Lung (tissue), 12 donors: ENCODE data around the gene PRRT2. TPM values are rescaled to one million over a fixed set of nuclear protein-coding genes. Genes with fewer than 3 reads are reported as not detected.
A peak's percentile ranks its signal among the peaks of the same experiment; 100 is the strongest.

Experiments
- ATAC-seq: fragments of 200-7000 bp; cut with Tn5 transposase; one replicate; pipeline ENCODE4 v1.9.1; 2020; ENCODE audit warnings: moderate number of reproducible peaks; ENCODE audit not compliant: insufficient read depth, low FRiP score
- DNase-seq, 3 donors: peaks; one replicate each; pipeline ENCODE4 v3.0.0-alpha.2; 2013 to 2017
- H3K27ac ChIP-seq, 2 donors: one replicate each; pipeline ENCODE4 v1.5.1; 2013; ENCODE audit warnings: mild to moderate bottlenecking in 2 of 2, moderate library complexity in 2 of 2, control low read depth in 1 of 2, inconsistent platforms in 1 of 2, low read depth in 1 of 2, low read length in 1 of 2
- H3K27me3 ChIP-seq, 3 donors: one replicate each; pipeline ENCODE4 v1.5.1; 2013; ENCODE audit warnings: low read length in 2 of 3; ENCODE audit not compliant: control insufficient read depth in 3 of 3, insufficient read depth in 3 of 3
- H3K36me3 ChIP-seq, 4 donors: one replicate each; pipeline ENCODE4 v1.5.1; 2013; ENCODE audit warnings: low read length in 4 of 4, mild to moderate bottlenecking in 1 of 4, moderate library complexity in 1 of 4; ENCODE audit not compliant: control insufficient read depth in 4 of 4, insufficient read depth in 4 of 4
- H3K4me1 ChIP-seq, 5 donors: one replicate each; pipeline ENCODE4 v1.5.1; 2013; ENCODE audit warnings: low read length in 5 of 5, mild to moderate bottlenecking in 2 of 5, moderate library complexity in 1 of 5; ENCODE audit not compliant: control insufficient read depth in 5 of 5, insufficient read depth in 5 of 5
- H3K4me3 ChIP-seq: one replicate; pipeline ENCODE4 v1.5.1; 2013; ENCODE audit warnings: mild to moderate bottlenecking, control low read depth, moderate library complexity
- H3K9ac ChIP-seq, 2 donors: one replicate each; pipeline ENCODE4 v1.5.1; 2013; ENCODE audit warnings: low read length in 2 of 2, control low read depth in 1 of 2; ENCODE audit not compliant: insufficient read depth in 1 of 2
- H3K9me3 ChIP-seq, 4 donors: one replicate each; pipeline ENCODE4 v1.5.1; 2013; ENCODE audit warnings: low read length in 3 of 4, mild to moderate bottlenecking in 1 of 4, moderate library complexity in 1 of 4; ENCODE audit not compliant: control insufficient read depth in 4 of 4, insufficient read depth in 3 of 4
- CTCF ChIP-seq: IDR thresholded peaks from 2 replicates; pipeline ENCODE4 v1.5.1; 2012; ENCODE audit warnings: mild to moderate bottlenecking; ENCODE audit errors: control extremely low read depth, extremely low read depth
- WGBS, 2 donors: extraction: QIAGEN DNeasy Blood & Tissue Kit; methylation state at CpG; one replicate each; pipeline ENCODE4 v1.1.7; 2013; 5-methylcytosine and 5-hydroxymethylcytosine counted together
- polyA plus RNA-seq, 2 donors: library from polyadenylated mRNA; stranded (reverse); fragments of 200-250 nt; gene quantifications; one replicate each; pipeline ENCODE4 v1.2.1, GENCODE V29; 2013
- total RNA-seq, 2 donors: library from RNA; depleted of rRNA in 1 of 2; stranded (reverse); fragments of >200 nt in 1 of 2; gene quantifications; one replicate each; pipeline ENCODE4 v1.2.1, GENCODE V29; 2014 to 2021
- donor health status: control.
- donor health status: control.
- donor health status: Bipolar disorder and iron deficiency.
- donor health status: healthy.
- donor health status: DM: yes; HTN: yes; CAD: no.

The PRRT2 gene
- total and polyA plus RNA-seq, 4 donors, result 0.49 to 6.5 (median 1.5) TPM

GRCh38 chr16:29821643-29822115, 9.7 kb downstream of the PRRT2 start:
- Histone ChIP-seq H3K4me1 (peaks cover 5 to 38% (median 19%) of the 10 kb centered on the region in 5 donors), H3K36me3 (peaks cover 0 to 16% (median 12%) of the 10 kb centered on the region in 4 donors), H3K27ac (peak overlapping the region; percentile 66 to 81), H3K9ac (peak overlapping the region in 1 of 2 donors; percentile 47), H3K9me3 (no peaks in the 10 kb centered on the region), H3K4me3 (peak overlapping the region; percentile 80), H3K27me3 (no peaks in the 10 kb centered on the region)
- peak; percentile 56 for ATAC-seq
- WGBS, 2 donors, result 37 to 68% methylated on average over 7 of the region's 7 CpGs
- peak in 1 of 3 donors; percentile 63 for DNase-seq
- no peak for TF ChIP-seq CTCF

DNA sequence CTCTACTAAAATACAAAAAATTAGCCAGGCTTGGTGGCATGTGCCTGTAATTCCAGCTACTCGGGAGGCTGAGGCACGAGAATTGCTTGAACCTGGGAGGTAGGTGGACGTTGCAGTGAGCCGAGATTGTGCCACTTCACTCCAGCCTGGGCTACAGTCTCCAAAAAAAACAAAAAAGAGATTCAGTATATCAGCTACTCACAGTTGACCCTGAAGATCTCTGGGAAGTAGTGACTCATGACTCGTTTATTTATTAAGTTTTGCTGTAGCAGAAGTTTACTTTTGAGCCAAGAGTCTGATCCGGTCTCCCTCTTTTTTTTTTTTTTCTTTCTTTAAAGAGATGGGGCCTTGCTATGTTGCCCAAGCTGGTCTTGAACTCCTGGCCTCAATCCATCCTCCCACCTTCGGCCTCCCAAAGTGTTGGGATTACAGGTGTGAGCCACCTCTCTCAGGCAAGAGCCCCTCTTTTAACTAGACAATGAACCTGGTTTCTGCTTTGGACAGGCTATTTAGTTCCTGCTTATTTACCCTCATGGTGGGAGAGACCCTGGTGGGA, 12.7 kb downstream of the PRRT2 start:
- Histone ChIP-seq H3K9ac (no peak overlapping the region), H3K9me3 (no peaks in the 10 kb centered on the region), H3K4me1 (peaks cover 1 to 34% (median 12%) of the 10 kb centered on the region in 5 donors), H3K27me3 (no peaks in the 10 kb centered on the region), H3K36me3 (peaks cover 0 to 7% (median 3%) of the 10 kb centered on the region in 4 donors), H3K4me3 (no peak overlapping the region), H3K27ac (peak overlapping the region; percentile 47 to 82)
- 37 to 60% methylated on average over 7 of the region's 7 CpGs for WGBS, 2 donors
- ATAC-seq, result no peak
- no peak for DNase-seq
- TF ChIP-seq CTCF, result no peak

DNA sequence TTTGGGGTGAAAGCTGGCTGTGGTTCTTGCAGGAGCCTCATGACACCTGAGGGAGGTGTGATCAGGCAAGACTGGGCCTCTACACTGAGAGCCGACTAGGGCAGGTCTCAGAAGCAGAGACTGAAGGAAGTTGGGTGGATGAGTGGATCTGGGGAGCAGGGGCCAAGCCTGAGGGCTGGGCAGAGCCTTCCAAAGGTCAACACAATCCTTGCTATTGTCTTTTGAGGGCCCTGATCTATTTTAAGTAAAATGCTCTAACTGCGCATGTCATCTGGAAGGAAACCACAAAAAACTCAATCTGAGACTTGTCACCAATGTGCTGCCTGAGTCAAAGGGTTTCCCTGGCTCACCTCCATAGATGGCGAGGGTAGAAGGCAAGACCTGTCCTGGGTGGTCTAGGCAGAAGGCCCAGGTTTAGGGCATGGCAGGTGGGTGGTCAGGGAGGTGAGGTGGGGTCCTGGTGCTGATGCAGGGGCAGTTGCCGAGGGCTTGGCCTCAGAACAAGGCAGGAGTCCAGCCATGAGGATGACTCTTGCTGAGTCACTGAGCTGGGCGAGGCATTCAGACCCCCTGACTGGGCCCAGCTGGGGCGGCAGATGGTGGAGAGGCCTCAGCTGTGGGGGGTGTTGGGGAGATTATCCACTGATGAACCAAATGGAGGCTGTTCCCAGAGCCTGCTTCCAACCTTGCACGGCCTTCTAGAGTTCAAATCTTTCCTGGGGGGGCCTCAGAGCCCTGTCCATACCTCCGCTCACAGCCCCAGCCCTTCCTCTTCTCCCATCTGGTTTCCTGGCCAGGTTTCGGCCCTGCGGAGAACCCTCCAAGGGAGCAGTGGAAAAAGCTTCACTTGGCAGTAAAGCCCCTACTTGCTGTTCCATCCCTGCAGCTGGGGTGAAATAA, 13.4 kb downstream of the PRRT2 start:
- 51 to 65% methylated on average over 10 of the region's 10 CpGs for WGBS, 2 donors
- Histone ChIP-seq H3K27ac (peak overlapping the region; percentile 47 to 82), H3K4me1 (peaks cover 0 to 34% (median 12%) of the 10 kb centered on the region in 5 donors), H3K4me3 (no peak overlapping the region), H3K9ac (no peak overlapping the region), H3K36me3 (peaks cover 0 to 13% (median 0%) of the 10 kb centered on the region in 4 donors), H3K9me3 (no peaks in the 10 kb centered on the region), H3K27me3 (no peaks in the 10 kb centered on the region)
- peak; percentile 6 for ATAC-seq
- no peak for TF ChIP-seq CTCF
- no peak for DNase-seq
